GM12874 (cell line): ENCODE data around the gene CHKA.

Experiments
- TF ChIP-seq, protein P1 (sequence below): IDR thresholded peaks from 2 replicates; pipeline ENCODE4 v1.5.1; 2011; ENCODE audit warnings: low read depth, mild to moderate bottlenecking, control low read depth, low read length, moderate library complexity; ENCODE audit not compliant: insufficient read depth

CHKA gene

DNA sequence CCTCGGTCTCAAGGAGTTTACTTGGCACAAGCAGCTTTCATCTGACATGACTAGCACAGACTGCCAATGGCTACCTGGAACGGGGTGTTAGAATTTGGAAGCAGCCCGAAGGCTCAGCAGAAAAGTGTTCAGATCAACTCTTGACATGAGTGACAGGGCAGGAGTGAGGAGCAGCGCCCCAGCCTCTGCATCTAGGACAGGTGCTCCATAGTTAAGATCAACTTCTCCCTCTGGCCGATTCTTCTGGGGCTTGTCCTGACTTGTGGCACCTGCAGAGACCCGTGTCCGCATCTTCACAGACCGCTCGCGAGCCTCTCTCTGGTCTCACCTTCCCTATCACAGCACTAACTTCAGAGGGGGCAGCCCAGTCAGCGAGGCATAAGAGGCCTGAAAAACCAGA lies 42.5 kb upstream of the CHKA start:
- TF ChIP-seq, protein P1, sequence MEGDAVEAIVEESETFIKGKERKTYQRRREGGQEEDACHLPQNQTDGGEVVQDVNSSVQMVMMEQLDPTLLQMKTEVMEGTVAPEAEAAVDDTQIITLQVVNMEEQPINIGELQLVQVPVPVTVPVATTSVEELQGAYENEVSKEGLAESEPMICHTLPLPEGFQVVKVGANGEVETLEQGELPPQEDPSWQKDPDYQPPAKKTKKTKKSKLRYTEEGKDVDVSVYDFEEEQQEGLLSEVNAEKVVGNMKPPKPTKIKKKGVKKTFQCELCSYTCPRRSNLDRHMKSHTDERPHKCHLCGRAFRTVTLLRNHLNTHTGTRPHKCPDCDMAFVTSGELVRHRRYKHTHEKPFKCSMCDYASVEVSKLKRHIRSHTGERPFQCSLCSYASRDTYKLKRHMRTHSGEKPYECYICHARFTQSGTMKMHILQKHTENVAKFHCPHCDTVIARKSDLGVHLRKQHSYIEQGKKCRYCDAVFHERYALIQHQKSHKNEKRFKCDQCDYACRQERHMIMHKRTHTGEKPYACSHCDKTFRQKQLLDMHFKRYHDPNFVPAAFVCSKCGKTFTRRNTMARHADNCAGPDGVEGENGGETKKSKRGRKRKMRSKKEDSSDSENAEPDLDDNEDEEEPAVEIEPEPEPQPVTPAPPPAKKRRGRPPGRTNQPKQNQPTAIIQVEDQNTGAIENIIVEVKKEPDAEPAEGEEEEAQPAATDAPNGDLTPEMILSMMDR: no peak

DNA sequence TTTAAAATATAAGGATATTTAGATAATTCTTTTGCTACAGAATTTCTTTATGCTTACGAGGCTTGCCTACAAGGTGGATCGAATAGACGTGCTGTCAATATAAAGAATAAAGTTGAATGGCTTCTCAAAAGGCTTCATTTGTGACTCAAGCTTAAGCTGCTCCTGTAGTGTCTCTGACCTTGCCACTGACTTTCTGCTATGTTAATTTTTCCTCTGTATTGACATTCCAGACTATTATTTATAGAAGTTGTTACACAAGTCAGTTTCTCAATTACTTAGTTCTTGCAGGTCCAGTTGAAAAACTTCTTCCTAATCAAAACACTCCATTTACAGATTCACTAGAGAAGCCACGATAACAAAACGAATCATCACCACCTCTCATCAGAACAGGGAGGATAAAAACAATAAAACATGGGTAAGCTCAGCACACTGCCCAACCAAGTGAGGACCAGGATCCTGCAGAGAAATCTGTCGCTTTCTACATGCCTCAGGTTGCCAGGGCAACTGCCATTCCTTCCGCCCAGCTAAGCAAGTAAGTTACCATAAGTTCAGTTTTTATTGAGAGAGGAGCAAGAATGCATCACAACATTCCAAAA lies 39.0 kb upstream of the CHKA start:
- TF ChIP-seq, protein P1: no peak

DNA sequence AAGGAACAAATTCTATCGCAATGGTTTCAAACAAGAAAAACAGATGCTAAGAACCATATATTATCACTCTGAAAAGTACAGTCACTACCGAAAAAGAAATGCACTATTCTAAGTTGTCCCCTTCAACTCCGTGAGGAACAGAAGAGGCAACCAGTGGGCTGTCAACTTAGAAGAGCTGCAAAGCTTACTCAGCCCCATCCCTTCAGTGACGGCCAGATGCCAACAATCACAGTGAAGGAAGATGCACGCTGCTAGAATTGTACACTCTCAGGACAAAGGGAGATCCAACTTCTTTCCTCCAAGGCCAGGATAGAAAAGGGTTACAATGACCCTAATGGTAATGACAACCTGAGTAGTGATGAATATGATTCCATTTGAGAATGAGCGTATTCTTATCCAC lies 38.5 kb upstream of the CHKA start:
- TF ChIP-seq, protein P1: no peak

DNA sequence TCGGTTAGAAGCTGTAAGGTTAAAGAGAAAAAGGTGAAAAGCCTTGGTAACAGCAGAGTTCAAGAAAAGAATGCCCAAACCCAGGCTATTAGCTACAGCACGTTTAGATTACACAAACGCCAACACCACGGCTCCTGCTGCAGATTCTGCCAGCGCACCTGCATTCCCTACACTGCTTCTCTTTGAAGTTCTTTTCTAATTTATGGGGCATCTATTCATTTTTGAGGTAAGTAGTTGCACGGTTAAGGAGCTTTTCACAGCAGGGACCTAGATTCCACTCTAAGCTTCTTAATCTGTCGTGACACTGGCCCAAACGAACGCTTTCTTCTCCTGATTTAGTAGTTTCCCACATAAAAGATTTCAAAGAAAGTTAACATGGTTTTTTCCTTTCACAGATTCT lies 38.0 kb upstream of the CHKA start:
- TF ChIP-seq, protein P1: no peak

DNA sequence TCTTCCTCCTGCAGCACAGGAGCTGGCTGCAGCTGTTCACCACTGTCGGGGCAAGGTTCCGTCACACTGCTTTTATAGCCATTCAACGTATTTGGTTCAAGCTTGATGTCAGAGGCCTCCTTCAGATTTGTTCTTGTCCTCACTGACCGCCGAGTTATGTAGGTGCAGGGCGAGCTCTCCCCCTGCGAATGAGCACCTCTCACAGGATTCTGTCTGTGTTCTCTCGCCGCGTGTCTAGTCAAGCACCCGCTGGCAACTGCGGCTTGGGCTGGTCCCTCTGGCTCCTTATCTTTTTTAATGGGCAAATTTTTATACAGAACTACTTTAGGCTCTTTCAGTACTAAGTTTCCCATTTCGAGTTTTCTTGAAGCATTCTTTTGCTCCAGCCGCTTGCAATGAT lies 37.4 kb upstream of the CHKA start:
- TF ChIP-seq, protein P1: no peak

DNA sequence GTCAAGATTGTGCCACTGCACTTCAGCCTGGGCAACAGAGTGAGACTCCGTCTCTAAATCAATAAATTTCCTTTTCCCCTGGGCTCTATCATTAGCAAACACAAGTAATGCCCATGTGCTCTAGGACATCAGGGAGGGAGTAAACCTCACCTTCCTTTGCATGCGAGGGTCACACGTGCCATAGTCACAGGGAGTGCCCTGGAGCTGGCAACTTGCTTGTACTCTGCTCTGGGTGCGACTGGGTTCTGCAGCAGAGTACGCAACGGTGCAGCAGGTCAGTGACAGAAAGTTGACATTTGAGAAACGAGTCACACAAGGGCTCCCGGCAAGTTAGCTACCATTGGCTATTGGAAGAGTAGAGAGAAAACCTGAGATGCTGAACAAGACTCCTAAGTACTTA lies 32.6 kb upstream of the CHKA start:
- TF ChIP-seq, protein P1: no peak

DNA sequence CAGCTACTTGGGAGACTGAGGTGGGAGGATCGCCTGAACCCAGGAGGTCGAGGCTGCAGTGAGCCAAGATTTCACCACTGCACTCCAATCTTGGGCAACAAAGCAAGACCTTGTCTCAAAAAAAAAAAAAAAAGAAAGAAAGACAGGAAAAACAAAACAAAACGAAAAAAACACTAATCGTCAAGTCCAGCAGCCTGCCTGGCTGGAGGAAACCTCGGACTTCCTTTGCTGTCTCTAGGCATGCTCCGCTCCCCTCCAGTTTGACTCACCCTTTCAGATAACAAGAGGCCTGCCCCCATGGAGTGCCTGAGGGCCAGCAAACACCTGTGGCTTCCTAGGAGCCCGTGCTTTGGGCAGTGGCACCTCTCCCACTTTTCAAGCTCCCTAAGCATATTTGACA lies 28.8 kb upstream of the CHKA start:
- TF ChIP-seq, protein P1: no peak

DNA sequence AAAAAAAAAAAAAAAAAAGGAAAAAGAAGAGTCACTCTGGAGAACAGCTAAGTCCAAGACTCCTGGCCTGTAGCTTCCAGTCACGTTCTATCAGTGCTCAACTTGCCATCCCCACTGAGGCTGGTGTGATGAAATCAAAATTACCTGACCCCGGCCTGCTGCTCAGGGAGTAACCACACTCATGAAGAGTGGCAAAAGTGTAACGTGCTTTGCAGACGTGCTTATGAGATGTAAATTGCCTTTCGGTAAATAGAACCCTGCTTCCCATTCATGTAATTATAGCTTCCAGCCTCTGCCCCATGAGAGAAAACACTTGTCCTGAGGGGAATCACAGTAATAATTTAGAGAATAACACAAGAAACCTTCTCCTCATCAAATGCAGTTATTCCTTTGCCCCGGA lies 28.2 kb upstream of the CHKA start:
- TF ChIP-seq, protein P1: no peak
